C1 segment of cervical spinal cord (tissue), 14 donors: ENCODE measurements around the gene PBX3.
A peak's percentile ranks its signal among the peaks of the same experiment; 100 is the strongest.

Experiments
- DNase-seq, 14 donors: peaks; one replicate each; lab custom pipeline; 2025; lab: John Stamatoyannopoulos, UW

The PBX3 gene

DNA sequence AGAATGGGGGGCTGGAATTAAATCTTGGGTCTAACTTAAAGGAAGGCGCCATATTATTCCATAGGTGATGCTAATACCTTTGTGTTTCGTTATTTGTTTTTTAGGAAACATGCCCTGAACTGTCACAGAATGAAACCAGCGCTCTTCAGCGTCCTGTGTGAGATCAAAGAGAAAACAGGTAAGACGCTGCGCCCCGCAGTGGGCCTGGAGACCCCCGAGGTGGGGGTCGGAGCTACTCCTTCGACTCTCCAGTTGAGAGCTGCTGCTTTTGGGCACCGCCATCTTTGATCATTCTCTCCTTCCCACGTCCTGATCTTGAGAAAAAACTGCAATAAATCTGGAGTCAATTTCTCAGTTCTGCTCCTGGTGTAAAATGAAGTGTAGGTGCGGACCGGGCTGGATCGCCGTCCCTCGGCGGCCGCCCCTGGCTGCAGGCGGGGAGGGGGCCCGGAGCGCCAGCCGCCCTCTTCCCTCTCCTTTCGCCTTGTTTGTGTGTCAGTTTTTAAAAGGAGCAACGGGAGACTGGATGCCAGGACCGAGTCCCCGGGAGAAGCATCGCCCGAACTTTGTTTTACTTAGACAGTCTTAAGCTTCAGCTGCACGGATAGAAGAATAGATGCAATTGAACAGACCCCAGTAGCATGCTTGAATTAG, 1.4 kb downstream of the PBX3 start:
- peak in 7 of 14 donors; percentile 7 to 65 (median 27) for DNase-seq

DNA sequence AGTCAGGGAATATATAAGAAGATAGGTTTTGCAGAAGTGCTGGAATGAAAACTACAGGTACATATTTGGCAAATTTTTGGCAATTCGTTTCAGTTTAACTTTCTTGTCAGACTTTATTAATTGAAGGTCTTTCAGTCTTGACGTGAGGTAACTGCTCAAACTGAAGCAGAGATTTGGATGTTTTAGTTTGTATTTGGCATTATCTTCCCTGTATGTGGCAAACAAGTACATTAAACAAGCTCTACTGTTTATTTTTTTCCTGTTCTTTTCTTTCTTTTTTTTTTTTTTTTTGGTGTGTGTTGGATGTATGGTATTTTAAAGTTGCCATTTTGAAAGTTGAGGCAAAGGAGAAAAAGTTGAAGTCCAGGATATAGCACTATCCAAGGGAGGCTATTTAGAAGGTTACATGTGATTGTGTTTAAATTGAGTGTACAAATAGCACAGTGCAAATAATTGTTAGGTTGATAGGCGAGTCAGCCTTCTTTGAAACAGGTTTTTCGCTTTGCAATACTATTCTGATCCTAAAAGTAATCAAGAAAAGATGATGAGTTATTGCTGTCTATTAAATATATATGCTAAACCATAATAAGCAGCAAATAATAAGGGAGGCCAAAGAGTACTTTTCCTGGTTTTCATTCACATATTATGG, 2.2 kb downstream of the PBX3 start:
- no peak for DNase-seq

DNA sequence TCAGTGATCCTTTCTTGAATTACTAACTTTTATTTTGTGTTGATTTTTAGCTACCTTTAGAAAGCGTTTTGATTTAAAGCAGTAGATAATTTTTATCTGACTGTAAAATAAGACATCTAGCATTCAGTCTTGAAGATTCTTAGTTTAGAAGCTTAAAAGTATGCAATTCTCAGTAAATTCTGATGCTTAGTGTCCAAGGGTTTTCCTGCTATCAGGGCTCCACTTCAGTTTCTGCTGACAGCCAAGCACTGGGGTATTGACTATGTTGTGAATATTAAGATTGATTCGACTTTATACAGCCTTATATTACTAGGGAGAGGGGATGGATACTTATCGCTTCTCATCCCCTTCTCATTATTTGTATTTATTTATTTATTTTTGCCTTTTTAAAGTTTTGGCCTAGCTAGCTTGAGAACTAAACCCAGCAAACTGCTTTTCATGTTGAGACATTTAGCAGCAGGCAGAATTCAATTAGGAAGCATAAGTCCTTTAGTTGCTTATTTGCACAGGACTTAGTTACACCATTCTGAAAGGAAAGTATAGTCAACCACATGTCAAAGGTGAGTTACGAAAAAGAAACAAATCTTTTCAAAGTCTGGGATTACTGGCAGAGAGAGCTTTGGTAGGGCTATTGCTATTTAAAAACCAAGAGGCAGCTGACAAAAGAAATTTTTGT, 2.9 kb downstream of the PBX3 start:
- DNase-seq = no peak

DNA sequence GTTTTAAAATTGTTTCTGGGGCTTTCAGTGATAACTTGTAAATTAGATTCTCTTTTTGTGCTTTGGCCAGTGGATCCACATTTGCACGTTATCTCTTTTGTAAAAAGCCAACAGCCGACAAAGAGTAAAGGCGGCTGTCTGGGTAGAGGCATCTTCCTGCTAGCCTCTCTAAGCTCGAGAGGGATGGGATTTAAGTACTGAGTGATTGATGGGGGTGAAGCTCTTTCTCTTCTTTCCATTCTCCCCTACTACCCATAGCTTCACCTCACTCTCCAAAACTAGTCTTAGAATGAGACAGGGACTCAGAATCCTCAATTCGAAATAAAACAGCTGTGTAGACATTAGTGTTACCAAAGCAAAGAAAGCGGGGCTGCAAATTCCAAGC, 3.4 kb downstream of the PBX3 start:
- DNase-seq = no peak

DNA sequence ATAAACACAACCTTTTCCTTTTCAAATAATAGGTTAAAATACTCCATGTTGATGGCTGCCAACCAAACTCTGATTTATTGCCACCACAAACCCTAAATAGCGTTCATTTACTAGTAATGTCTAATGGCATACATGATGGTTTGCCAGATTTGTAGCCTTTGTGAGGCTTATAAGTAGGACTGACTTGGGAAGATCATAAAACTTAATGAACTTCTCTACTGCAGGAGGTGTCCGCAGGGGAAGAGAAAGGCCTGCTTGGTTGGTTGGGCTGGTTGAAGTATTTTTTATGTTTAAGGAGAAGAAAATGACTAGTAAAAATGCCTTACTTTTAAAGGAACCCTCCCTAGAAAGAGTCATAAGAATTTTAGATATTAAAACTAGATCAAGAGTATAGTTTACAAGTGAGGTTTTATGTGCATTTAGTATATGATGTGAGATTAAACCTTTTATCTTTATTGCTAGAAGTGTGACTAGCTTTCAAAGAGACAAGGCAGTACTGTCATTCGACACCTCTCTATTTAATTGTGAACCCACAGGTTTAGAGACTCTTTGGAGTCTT, 5.0 kb downstream of the PBX3 start:
- no peak for DNase-seq

DNA sequence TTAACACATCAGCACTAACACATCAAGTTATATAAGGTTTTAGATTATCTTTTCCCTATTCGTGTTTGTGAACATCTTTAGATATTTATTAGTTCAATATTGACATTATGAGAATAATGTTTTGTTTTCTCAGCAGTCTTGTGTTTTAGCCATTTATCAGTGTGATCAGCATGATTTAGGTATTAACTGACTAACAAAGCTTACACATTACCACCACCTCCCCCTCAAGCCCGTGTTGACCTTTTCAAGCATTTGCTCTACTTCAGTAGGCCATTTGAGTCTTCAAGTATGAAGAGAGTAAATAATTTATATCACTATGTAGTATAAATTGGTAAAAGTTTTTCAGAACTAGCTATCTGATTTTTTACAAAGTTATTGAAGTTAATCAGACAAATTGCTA, 6.9 kb downstream of the PBX3 start:
- DNase-seq = no peak

DNA sequence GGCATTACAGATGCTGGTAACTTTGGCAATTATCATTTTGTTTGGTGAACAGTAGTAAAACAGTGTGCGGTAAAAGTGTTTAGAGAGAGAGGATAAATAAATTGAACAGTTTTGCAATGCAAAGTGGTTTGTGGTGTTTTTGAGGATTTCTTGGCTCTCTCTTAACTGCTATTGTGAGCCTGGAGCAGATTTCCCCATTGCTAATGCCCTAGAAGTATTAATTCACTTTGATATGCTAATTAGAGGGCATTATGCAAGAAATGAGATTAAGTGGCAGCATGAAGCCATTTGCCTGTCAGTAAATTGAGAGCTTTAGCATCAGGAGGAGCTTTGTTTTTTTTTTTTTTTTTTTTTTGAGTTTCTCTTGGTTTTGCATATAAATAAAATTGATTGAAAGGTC, 8.2 kb downstream of the PBX3 start:
- DNase-seq = no peak

DNA sequence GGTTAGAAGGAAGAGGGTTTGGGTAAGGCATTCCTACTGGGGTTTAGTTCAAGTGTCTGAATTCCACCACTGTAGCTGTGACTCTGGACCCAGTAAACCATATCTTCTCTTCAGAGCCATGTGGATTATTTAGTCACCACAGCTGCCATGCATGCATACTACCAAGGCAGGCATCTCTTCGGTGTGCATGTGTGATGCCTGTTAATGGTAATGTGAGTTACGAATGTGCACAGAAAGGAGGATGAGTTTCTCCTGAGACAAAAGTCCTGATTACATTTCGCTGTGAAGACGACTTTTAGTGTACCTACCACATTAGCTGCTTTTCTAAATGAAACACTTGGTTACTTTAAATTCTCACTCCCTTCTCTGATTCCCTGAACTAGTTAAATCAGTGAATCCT, 9.3 kb downstream of the PBX3 start:
- no peak for DNase-seq

DNA sequence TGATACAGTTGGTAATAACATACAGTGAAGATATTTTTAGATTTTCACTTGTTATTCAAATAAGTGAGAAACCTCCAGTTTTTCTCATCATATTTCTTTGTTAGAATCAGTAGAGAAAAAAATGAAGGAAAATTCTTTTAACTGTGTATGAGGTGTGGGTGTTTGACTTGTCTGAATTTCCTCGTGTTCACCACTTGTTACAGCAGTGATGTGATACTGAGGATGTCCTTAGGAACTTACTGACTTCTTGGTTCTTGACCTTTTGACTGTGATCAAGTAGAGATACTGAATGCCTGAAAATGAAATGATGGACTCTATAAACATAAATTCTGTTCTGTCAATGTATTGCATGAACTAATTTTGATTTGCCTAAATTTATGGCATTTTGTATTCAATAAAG, 10.7 kb downstream of the PBX3 start:
- no peak for DNase-seq

DNA sequence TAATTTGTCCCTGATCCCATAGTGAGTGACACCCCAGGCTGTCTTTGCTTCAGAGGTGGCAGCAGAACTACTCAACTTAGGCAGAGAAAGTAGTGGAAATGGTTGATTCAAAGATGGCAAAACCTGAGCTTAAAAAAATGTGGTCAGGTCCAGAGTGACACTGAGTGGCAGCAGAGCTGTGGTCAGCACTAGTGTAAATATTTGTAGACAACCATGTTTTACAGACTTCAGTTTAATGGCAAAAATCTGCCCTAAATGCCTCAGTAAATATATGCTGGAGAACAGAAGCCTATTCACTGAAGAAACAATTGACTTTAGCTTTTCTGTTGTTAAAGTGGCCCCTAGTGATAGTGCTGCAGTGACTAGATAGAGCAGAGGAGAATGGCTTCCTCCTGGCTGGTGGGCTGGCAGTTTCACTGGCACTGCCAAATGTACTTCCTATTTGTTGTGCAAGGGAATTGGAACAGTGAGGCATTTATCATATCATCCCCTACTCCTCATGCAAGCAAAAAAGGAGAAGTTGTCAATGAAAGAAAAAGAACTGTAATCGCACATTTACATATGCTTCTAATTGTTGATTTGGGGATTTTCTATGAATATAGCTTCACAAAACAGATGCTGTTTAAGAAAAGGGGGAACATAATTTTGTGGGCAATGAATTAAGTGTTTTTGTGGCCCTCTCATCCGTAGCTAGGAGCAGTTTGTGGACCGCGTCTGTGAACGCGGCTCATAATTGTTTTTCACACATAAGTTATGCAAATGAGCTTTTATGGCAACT, 12.0 kb downstream of the PBX3 start:
- peak in 10 of 14 donors; percentile 15 to 63 (median 34) for DNase-seq

DNA sequence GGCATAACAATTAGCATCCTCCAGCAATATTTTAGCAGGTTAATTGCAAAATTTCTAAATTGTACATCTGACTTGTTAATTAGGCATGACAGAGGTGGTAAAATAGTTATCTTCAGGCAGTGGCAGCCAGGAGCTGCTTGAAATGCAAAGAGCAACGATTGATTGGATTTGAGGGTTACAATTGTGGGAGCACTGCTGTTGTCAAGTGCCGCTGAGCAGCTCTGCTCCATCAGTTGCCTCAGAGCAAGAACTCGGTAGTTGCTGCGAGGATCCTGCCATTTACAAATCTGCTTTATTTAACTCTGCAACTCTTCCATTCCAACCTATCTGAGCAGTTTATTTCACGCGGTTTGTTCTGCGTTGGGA, 12.6 kb downstream of the PBX3 start:
- peak in 11 of 14 donors; percentile 16 to 56 (median 30) for DNase-seq

DNA sequence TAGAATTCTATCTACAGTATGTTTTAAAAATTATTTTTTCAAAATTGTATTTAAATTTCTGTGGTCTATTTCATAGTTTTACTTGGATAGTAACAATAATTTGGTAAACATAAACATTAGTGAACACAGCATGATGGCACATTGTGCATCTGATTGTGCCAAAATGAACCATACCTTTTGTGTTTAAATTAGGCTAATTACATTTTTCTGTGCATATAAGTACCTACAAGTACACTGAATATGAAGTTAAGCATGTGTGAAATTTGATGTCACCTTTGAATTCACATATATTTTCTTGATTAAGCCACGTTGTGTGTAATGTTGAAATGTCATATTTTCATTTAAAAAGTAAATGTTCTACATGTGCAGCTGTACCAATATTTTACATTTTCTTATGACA, 13.4 kb downstream of the PBX3 start:
- no peak for DNase-seq

DNA sequence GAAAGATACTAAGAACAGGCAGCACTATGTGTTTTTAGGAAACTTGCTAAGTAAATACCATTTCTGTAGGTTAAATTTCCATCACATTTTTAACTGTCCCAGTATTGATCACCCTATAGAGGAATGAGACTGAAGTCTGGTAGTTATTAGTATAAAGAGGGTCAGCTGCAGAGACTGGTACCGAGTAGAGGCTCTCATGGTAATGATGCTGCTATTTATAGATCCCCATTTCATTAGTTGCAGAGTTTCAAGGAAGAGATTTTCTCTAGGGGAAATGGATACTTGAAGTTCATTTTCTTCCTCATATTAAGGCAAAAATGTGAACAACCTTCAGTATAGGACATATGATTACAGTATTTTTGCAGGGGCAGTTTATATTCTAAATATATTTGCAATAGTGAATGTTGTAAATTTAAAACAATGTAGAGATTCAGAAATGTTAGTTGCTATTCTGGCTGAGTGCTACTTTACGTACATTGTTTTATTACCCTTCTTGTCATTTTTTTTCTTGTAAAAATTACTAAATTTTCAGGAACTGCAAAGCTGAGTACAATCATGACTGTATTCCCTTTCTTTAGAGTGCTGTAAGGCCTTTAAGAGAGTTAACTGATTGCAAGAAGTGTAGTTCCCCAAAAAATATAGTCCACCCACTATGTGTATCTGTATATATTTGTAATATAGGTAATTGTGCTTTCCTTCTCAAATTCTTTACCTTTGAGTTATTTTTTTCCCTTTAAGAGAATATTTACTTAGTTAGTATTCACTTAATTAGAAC, 14.7 kb downstream of the PBX3 start:
- no peak for DNase-seq

DNA sequence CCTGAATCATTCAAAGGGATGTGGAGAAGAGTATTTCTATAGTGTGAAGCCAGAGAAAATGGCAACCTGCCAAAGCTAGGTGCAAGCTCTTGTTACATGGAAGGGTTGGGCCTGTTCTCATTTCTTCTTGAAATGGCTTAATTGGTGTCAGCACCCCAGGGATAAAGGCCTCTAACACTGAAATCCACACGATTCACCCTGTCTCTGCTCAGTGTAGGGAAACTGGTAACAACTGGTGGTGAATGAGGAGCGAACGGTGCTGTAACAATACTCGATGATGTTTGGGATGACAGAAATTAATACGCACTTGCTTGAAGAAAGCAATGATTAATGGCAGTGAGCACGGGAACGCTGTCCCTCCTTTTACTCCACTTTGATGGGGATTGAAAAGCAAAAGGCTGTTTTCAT, 16.2 kb downstream of the PBX3 start:
- peak in 3 of 14 donors; percentile 8 to 26 (median 24) for DNase-seq

DNA sequence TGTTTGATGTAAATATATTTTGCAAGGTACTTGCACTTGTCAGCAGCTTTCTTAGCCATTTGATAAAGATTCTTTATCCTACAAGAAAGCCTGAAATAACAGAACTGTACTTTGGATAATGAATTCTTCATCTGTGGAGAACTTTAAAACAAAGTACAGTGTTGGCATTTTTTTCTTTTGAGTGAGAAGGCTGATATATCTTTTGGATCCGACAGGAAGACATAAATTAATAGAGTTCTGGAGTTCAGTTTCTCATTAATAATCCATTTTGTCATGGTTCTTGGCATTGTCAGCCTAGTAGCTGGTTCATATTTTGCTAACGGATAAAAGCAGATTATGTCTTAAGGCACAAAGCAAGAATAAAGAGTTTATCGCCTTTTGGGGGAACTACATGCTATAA, 17.0 kb downstream of the PBX3 start:
- no peak for DNase-seq

DNA sequence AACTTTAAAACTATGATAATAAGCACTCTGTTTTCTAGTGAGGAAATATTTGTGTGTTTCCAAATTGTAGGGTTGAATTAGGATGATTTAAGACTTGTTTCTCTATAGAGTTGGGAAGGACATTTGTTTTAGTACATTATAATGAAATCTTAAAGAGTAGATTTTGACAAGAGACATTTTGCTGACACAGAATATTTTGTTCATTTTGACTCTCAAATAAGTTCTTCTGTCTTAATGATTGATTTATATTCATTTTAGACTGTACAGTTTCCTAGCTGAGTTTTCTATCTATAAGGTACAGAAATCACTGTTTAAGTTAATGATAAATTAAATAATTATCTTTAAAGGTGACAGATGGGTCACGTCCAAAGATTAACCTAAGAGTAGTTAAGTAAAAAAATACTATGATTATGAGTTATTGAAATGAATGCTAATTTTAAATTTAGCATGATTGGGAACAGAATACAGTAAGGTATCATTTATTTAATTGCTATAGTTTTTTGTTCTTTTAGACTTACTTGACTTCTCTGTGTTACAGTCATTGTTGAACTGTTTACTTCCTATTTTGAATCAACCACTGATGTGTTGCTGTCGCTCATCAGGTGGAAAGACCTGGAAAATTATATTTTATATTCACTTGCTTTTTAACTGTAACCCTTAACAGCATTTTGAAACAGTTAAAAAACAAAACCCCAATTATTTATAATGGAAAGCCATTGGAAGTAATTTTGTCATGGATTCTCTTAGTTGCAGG, 19.5 kb downstream of the PBX3 start:
- DNase-seq = no peak

DNA sequence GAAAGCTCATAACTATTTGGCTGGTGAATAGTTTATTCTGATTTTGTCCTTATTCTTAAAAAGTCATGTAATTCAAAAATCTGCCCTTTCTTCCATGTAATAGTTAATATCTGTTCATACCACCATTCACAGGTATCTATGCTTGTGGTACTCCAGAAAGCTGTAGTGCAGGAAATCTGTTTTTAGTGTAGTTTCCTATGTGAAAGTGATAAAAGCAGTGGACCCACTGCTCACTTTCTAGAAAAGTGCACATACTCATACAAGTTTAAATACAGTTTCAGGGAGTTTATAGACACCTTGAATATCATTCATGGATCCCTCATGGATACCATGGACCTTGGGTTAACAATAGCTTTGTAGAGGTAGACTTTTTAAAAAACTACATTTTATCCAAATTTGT, 20.2 kb downstream of the PBX3 start:
- no peak for DNase-seq

DNA sequence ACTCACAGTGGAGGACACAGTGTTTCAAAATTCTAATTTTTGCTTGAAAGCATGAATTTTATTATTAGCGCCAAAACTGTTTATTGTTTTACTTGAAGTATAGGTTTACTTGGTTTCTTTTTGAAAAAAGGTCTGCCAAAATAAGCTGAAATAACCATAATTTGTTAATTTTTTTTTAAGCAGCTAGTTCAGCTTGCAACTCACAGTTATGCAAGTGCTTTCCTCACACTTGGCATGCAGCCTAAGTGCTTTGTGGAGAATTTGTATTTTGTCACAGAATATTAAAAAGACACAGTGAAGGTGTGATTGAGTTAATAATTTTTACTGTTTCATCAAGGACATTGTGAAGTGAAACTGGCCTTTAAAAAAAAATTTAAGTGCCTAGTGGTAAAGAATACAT, 21.6 kb downstream of the PBX3 start:
- DNase-seq = no peak

DNA sequence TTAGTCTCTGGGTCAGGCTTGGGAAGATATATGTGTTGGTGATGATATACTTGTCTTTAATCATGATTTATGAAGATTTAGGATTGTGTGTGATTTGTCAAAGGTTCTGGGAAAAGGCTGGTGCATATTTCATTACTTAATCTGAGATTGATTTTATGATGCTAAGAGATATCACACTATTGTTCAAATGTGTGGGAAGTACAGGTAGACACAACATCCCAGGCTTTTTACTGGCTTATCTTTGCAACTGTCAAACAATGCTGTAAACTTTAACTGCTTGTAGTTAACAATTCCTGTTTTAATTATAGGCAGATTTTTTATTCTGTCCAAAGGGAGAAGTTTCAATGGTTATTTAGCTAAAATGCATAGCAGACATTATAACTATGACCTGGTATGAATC, 23.9 kb downstream of the PBX3 start:
- DNase-seq = no peak

DNA sequence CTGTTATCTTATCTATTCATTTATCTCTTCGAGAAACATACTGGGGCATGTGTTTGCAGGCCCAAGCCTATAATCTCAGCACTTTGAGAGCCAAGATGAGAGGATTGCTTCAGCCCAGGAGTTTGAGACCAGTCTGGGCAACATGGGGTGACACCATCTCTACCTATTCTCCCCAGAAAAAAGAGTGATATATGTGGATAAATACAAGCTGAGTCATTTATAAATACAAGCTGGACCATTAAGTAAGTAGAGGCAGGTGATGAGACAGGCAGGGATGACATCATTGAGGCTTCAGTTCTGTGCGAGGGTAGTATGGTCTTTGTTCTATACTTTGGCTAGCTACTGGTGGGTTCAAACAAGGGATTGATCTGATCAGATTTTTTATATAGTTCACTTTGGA, 25.6 kb downstream of the PBX3 start:
- no peak for DNase-seq

DNA sequence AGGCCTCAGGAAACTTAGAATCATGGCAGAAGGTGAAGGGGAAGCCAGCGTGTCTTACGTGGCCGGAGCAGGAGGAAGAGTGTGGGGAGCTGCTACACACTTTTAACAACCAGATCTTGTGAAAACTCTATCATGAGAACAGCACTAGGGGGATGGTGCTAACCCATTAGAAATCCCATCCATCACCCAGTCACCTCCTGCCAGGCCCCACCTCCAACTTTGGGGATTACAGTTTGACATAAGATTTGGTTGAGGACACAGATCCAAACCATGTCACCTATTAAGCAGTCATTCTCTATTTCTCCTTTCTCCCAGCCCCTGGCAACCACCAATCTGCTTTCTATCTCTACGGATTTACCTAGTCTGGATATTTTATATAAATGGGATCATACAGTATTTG, 26.9 kb downstream of the PBX3 start:
- DNase-seq = no peak
